ENCODE data around the gene CFAP90.

GRCh38 chr5:7857926-7858632, 7.1 kb upstream of the CFAP90 start:
- TF ChIP-seq POLR2A (IDR thresholded peaks at IDR 0.05) = no peak
- TF ChIP-seq CTCF (IDR thresholded peaks at IDR 0.05) = no peak

All from stomach (tissue), 4 donors.